GM12878 (cell line): Measurements from ENCODE around the gene MUC5B. TPM values are rescaled to one million over a fixed set of nuclear protein-coding genes. Genes with fewer than 3 reads are reported as not detected.

Experiments
- ATAC-seq: fragments of 200-7000 bp; cut with Tn5 transposase; 3 replicates; pipeline ENCODE4 v1.9.1; 2020; ENCODE audit warnings: mild to moderate bottlenecking, moderate library complexity
- BruUV-seq: library from RNA; stranded (reverse); fragments of 400-500 nt; replicated peaks from 2 replicates; lab custom pipeline; 2021; lab: Mats Ljungman, UMichigan
- CTCF ChIA-PET: fragments of 300-600 bp; sonication (Branson Sonifier 250); formaldehyde crosslinking; extraction: SDS; loops from one replicate; lab custom pipeline; 2021; ENCODE audit warnings: inconsistent platforms; lab: Yijun Ruan, JAX
- POLR2A ChIA-PET: fragments of 350-600 bp; formaldehyde crosslinking; extraction: SDS; loops from one replicate; lab custom pipeline; 2021; ENCODE audit warnings: inconsistent platforms; lab: Charles Lee
- RAD21 ChIA-PET: fragments of 300-600 bp; sonication (Branson Sonifier 250); formaldehyde crosslinking; loops from one replicate; lab custom pipeline; 2023; ENCODE audit warnings: antibody characterized with exemption; ENCODE audit not compliant: unreplicated experiment; lab: Charles Lee
- SMC1A ChIA-PET: fragments of 300-600 bp; sonication (Branson Sonifier 250); formaldehyde crosslinking; loops from one replicate; lab custom pipeline; 2023; ENCODE audit not compliant: unreplicated experiment, uncharacterized antibody; lab: Charles Lee
- DNase-seq: peaks from one replicate; pipeline ENCODE4 v3.0.0-alpha.2; 2011; ENCODE audit warnings: low read depth, low spot score
- FAIRE-seq: peaks from 3 replicates; lab custom pipeline; 2011; peaks lifted over from hg19 to GRCh38; lab: Jason Lieb, UNC
- H2AFZ ChIP-seq: 2 replicates; pipeline ENCODE4 v1.6.0; 2011; ENCODE audit warnings: low read depth, low read length, control low read depth; ENCODE audit not compliant: control insufficient read depth
- H3K27ac ChIP-seq: 2 replicates; pipeline ENCODE4 v1.5.1; 2011; ENCODE audit warnings: control low read depth; ENCODE audit not compliant: control insufficient read depth, insufficient read depth
- H3K27me3 ChIP-seq, 2 experiments: replicated peaks in 1 of 2; 2 replicates each; pipeline versions ENCODE4 v1.6.0 to v1.6.1; 2011; ENCODE audit warnings: low read length in 1 of 2; ENCODE audit not compliant: control insufficient read depth in 2 of 2, insufficient read depth in 2 of 2
- H3K36me3 ChIP-seq, 2 experiments: 2 replicates each; pipeline ENCODE4 v1.5.1; 2011; ENCODE audit warnings: low read length in 1 of 2; ENCODE audit not compliant: control insufficient read depth in 2 of 2, insufficient read depth in 2 of 2
- H3K4me1 ChIP-seq: 2 replicates; pipeline ENCODE4 v1.6.1; 2011; ENCODE audit warnings: mild to moderate bottlenecking, low read length, moderate library complexity, mixed read lengths; ENCODE audit not compliant: control insufficient read depth, insufficient read depth
- H3K4me2 ChIP-seq: 2 replicates; pipeline ENCODE4 v1.6.0; 2011; ENCODE audit warnings: control low read depth; ENCODE audit not compliant: control insufficient read depth, insufficient read depth
- H3K4me3 ChIP-seq: fragments of 200-600 bp; sonication (generic); 2 replicates; pipeline ENCODE4 v1.5.1; 2016
- H3K79me2 ChIP-seq: 2 replicates; pipeline ENCODE4 v1.6.0; 2011; ENCODE audit warnings: low read length; ENCODE audit not compliant: control insufficient read depth, insufficient read depth
- H3K9ac ChIP-seq: 2 replicates; pipeline ENCODE4 v1.8.0; 2011; ENCODE audit warnings: low read length, control low read depth, mixed read lengths; ENCODE audit not compliant: control insufficient read depth, insufficient read depth
- H3K9me3 ChIP-seq: replicated peaks from 3 replicates; pipeline ENCODE4 v1.5.1; 2011; ENCODE audit warnings: mild to moderate bottlenecking, low read length; ENCODE audit not compliant: control insufficient read depth, insufficient read depth
- H4K20me1 ChIP-seq: 2 replicates; pipeline ENCODE4 v1.6.0; 2011; ENCODE audit not compliant: control insufficient read depth, insufficient read depth
- BCL11A ChIP-seq: IDR thresholded peaks from 2 replicates; pipeline ENCODE4 v1.6.1; 2011; ENCODE audit warnings: low read depth, low read length
- CREM ChIP-seq: IDR thresholded peaks from 2 replicates; pipeline ENCODE4 v1.6.1; 2014; ENCODE audit warnings: antibody characterized with exemption, low read depth
- EED ChIP-seq: sonication (generic); IDR thresholded peaks from 2 replicates; pipeline ENCODE4 v1.6.1; 2016; ENCODE audit warnings: antibody characterized with exemption, low read depth
- EP300 ChIP-seq, 2 experiments: fragments of 150-350 bp in 1 of 2; IDR thresholded peaks; 2 replicates each; pipeline ENCODE4 v1.6.1; 2011 to 2012; ENCODE audit warnings: low read depth in 2 of 2, low read length in 2 of 2, borderline replicate concordance in 1 of 2, improper control_type of control experiment in 1 of 2, inconsistent platforms in 1 of 2; ENCODE audit not compliant: control insufficient read depth in 1 of 2
- KAT2A ChIP-seq: conservative IDR thresholded peaks from 2 replicates; pipeline ENCODE4 v1.6.1; 2011; ENCODE audit warnings: low read depth, low read length; ENCODE audit not compliant: control insufficient read depth
- NFXL1 ChIP-seq: fragments of 450-650 bp; IDR thresholded peaks from 2 replicates; pipeline ENCODE4 v1.6.1; 2017; ENCODE audit warnings: antibody characterized with exemption, mild to moderate bottlenecking, borderline replicate concordance
- SP1 ChIP-seq: IDR thresholded peaks from one replicate; pipeline ENCODE4 v1.6.1; 2011; ENCODE audit warnings: low read depth, low read length
- WGBS: methylation state at CpG from one replicate; pipeline ENCODE4 v1.1.6; 2016; ENCODE audit warnings: low lambda C conversion rate; ENCODE audit not compliant: insufficient replicate concordance, insufficient coverage; ENCODE audit errors: missing lambda C conversion rate; 5-methylcytosine and 5-hydroxymethylcytosine counted together
- in situ Hi-C: fragments of 300-500 bp; cut with MboI; formaldehyde crosslinking; loops from 9 replicates; pipeline ENCODE4 v1.14.3; 2018; ENCODE audit warnings: mixed read lengths
- intact Hi-C: fragments of 100-400 bp; cut with micrococcal nuclease; formaldehyde crosslinking; loops from one replicate; pipeline ENCODE4 v1.14.2; 2022; ENCODE audit not compliant: unreplicated experiment
- polyA plus RNA-seq, 11 experiments: library from polyadenylated mRNA; depleted of rRNA in 4 of 11; unstranded in 6 of 11; stranded (reverse) in 5 of 11; fragments of >200 nt; fragmentation: Nextera tagmentation in 4 of 11; fragmentation: Illumina TruSeq in 1 of 11; extraction: Ambion mirVana in 4 of 11; extraction: Trizol in 1 of 11; gene quantifications; 1 replicate in 1 of 11; 2 replicates in 10 of 11; pipeline versions ENCODE4 v1.2.1 to v1.2.3, GENCODE V29; 2011 to 2016; ENCODE audit warnings: inconsistent platforms in 2 of 11, missing spikeins in 2 of 11, low read depth in 1 of 11
- total RNA-seq, 4 experiments: library from RNA; depleted of rRNA in 3 of 4; stranded (reverse); fragments of >200 nt in 3 of 4; fragmentation: Illumina TruSeq in 1 of 4; extraction: Trizol in 1 of 4; gene quantifications; 2 replicates each; pipeline versions ENCODE4 v1.2.1 to v1.2.3, GENCODE V29; 2013 to 2021
- TF ChIP-seq, protein P1 (sequence below): IDR thresholded peaks from 2 replicates; pipeline ENCODE4 v1.6.1; 2012; ENCODE audit warnings: mild to moderate bottlenecking, low read depth, low read length

MUC5B gene
- total and polyA plus RNA-seq, 10 of the 15 experiments (the other 5 are each of a cell fraction or from before 2014, with no cell fraction given) = 1.5 TPM; not detected in 9

DNA sequence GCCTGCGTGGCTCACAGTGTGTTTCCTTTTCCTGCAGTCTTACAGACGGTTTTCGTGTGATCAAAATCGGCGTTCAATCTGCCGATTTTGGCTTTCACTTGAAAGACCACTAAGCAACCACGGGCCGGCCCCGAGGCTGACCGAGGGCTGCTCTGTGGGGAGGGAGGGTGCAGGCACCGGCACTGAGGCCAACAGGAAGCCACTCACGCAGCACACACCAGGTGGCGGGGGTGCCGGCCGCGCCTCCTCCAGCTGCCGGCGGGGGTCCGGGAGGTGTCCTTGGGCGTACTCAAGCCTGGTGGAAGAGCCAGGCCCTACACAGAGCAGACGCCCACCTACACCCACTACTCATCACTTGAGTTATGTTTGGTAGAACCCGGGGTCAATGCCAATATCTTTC lies 72.2 kb downstream of the MUC5B start:
- no peaks in the 10 kb centered on the region; the same call in 2 of the 3 replicates for H3K9me3 ChIP-seq
- intact Hi-C loops = no loop called here
- POLR2A ChIA-PET = no interaction called here
- in situ Hi-C loops = no loop called here
- TF ChIP-seq CREM (no peak), SP1 (no peak), KAT2A (no peak), EED (no peak), BCL11A (no peak), NFXL1 (no peak), EP300 (IDR thresholded peaks at IDR 0.05; ENCODE audit: borderline replicate concordance in 1 of 2, control insufficient read depth in 1 of 2, low read depth in 2 of 2, low read length in 2 of 2) (no peak)
- TF ChIP-seq, protein P1, sequence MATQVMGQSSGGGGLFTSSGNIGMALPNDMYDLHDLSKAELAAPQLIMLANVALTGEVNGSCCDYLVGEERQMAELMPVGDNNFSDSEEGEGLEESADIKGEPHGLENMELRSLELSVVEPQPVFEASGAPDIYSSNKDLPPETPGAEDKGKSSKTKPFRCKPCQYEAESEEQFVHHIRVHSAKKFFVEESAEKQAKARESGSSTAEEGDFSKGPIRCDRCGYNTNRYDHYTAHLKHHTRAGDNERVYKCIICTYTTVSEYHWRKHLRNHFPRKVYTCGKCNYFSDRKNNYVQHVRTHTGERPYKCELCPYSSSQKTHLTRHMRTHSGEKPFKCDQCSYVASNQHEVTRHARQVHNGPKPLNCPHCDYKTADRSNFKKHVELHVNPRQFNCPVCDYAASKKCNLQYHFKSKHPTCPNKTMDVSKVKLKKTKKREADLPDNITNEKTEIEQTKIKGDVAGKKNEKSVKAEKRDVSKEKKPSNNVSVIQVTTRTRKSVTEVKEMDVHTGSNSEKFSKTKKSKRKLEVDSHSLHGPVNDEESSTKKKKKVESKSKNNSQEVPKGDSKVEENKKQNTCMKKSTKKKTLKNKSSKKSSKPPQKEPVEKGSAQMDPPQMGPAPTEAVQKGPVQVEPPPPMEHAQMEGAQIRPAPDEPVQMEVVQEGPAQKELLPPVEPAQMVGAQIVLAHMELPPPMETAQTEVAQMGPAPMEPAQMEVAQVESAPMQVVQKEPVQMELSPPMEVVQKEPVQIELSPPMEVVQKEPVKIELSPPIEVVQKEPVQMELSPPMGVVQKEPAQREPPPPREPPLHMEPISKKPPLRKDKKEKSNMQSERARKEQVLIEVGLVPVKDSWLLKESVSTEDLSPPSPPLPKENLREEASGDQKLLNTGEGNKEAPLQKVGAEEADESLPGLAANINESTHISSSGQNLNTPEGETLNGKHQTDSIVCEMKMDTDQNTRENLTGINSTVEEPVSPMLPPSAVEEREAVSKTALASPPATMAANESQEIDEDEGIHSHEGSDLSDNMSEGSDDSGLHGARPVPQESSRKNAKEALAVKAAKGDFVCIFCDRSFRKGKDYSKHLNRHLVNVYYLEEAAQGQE = no peak
- no peak overlapping the region for H3K4me2 ChIP-seq
- SMC1A ChIA-PET = no interaction called here
- CTCF ChIA-PET = interaction anchor here (0.6 kb wide), 1 partner anchor 90 kb away, joined by 4 read pairs; no protein-coding TSS in a partner anchor
- no peaks in the 10 kb centered on the region for H3K79me2 ChIP-seq
- no peak for DNase-seq
- H3K36me3 ChIP-seq = peaks cover 8 to 11% of the 10 kb centered on the region in 2 experiments; a peak in 3 of 4 replicates
- H4K20me1 ChIP-seq = no peaks in the 10 kb centered on the region
- no peak for ATAC-seq
- H3K9ac ChIP-seq = no peak overlapping the region
- BruUV-seq = no TSS peak
- no peak overlapping the region for H3K27ac ChIP-seq
- no peak for FAIRE-seq
- RAD21 ChIA-PET = no interaction called here
- no peak overlapping the region for H3K4me3 ChIP-seq
- no peaks in the 10 kb centered on the region for H3K27me3 ChIP-seq
- H3K4me1 ChIP-seq = no peaks in the 10 kb centered on the region
- H2AFZ ChIP-seq = no peak overlapping the region
- 94% methylated on average over 22 of the region's 22 CpGs for WGBS
